ENCODE results near the gene SLC16A3.

The SLC16A3 gene

DNA sequence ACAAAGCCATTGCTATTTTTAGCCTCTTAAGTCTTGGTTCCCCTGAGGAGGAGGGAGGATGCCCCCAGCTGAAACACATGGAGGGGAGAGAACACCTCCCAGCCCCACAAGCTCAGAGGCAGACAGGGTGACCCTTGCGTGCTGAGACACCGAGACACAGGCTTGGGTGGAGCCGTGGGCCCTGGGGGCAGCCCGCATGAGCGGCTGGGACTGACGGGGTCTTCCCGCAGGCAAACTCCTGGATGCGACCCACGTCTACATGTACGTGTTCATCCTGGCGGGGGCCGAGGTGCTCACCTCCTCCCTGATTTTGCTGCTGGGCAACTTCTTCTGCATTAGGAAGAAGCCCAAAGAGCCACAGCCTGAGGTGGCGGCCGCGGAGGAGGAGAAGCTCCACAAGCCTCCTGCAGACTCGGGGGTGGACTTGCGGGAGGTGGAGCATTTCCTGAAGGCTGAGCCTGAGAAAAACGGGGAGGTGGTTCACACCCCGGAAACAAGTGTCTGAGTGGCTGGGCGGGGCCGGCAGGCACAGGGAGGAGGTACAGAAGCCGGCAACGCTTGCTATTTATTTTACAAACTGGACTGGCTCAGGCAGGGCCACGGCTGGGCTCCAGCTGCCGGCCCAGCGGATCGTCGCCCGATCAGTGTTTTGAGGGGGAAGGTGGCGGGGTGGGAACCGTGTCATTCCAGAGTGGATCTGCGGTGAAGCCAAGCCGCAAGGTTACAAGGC is 9.8 kb downstream of the SLC16A3 start:
- peak overlapping the region in 1 of 2 donors; percentile 36 for H3K9ac ChIP-seq (ENCODE audit: low read length in 2 of 2)
- peaks cover 90% of the 10 kb centered on the region for H3K4me1 ChIP-seq (ENCODE audit: control insufficient read depth, insufficient read depth, low read length)
- peak overlapping the region; percentile 67 for H3K27ac ChIP-seq (ENCODE audit: low read length)
- H3K9me3 ChIP-seq (ENCODE audit: control insufficient read depth in 2 of 2, low read length in 2 of 2), result no peaks in the 10 kb centered on the region
- no peaks in the 10 kb centered on the region for H3K27me3 ChIP-seq (ENCODE audit: control insufficient read depth in 1 of 2, insufficient read depth in 2 of 2, low read length in 2 of 2)
- H3K4me3 ChIP-seq (ENCODE audit: low read length in 2 of 2), result peak overlapping the region in 1 of 2 donors; percentile 59
- peaks cover 9% of the 10 kb centered on the region in 2 donors for H3K36me3 ChIP-seq (ENCODE audit: control insufficient read depth in 2 of 2, insufficient read depth in 2 of 2, low read length in 2 of 2)

DNA sequence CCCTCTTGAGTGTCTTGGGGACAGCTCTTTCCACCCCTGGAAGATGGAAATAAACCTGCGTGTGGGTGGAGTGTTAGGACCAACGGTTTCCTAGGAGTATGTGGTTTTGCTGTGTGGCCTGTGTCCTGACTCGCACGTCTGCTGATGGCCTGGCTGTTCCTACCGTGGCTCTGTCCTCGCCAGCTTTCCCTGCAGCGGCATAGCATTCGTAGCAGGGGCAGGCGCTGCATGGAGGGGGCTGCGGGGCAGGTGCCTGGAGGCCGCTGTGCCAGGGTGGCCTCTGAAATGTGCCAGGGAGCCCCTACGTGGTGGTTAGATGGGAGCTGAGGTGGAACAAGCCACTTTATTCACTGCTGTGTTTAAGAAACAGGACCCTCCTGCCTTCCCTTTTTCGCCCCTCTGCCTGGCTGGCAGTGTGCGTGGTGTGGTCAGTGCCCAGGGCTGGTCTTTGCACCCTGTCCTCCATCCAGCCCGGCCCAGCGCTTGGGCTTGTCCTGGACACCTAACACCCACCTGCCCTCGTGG is 10.6 kb downstream of the SLC16A3 start:
- Histone ChIP-seq H3K4me3 (ENCODE audit: low read length in 2 of 2) (no peak overlapping the region), H3K9me3 (ENCODE audit: control insufficient read depth in 2 of 2, low read length in 2 of 2) (no peaks in the 10 kb centered on the region)

DNA sequence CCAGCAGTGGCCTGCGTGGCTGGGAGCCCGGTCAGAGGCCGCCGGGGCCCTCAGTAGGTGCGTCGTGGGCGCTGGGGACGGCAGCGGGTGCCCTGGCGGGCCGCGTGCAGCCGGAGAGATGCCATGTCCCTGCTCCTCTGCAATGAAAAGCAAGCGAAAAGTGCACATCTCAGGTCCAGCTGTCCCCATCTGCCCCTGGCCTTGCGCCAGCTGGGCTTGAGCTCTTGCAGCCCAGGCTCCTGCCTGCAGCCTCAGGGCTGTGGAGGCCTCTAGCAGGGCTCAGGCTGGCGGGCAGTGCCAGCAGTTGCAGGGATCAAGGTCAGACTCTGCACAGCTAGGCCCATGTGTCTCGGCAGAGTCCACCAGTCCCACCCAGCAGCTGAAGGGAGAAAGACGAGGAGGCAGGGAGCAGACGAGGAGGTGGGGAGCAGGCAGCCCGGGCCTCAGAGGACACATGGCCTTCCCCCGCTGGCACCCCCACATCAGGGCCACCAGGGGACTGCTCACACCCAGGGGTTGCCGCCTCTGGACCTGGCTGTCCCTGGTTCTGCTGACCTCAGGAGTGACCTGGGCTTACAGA is 11.2 kb downstream of the SLC16A3 start:
- Histone ChIP-seq H3K9me3 (ENCODE audit: control insufficient read depth in 2 of 2, low read length in 2 of 2) (no peaks in the 10 kb centered on the region), H3K27me3 (ENCODE audit: control insufficient read depth in 1 of 2, insufficient read depth in 2 of 2, low read length in 2 of 2) (no peaks in the 10 kb centered on the region), H3K4me3 (ENCODE audit: low read length in 2 of 2) (peak overlapping the region in 1 of 2 donors; percentile 8), H3K9ac (ENCODE audit: low read length in 2 of 2) (peak overlapping the region in 1 of 2 donors; percentile 3), H3K4me1 (ENCODE audit: control insufficient read depth, insufficient read depth, low read length) (peaks cover 88% of the 10 kb centered on the region), H3K36me3 (ENCODE audit: control insufficient read depth in 2 of 2, insufficient read depth in 2 of 2, low read length in 2 of 2) (peaks cover 22% of the 10 kb centered on the region in 2 donors), H3K27ac (ENCODE audit: low read length) (peak overlapping the region; percentile 88)

More for the DNA sequence above, 10.6 kb downstream of the SLC16A3 start:
- Histone ChIP-seq H3K9ac (ENCODE audit: low read length in 2 of 2) (no peak overlapping the region), H3K27ac (ENCODE audit: low read length) (peak overlapping the region; percentile 88), H3K27me3 (ENCODE audit: control insufficient read depth in 1 of 2, insufficient read depth in 2 of 2, low read length in 2 of 2) (no peaks in the 10 kb centered on the region), H3K36me3 (ENCODE audit: control insufficient read depth in 2 of 2, insufficient read depth in 2 of 2, low read length in 2 of 2) (peaks cover 17% of the 10 kb centered on the region in 2 donors), H3K4me1 (ENCODE audit: control insufficient read depth, insufficient read depth, low read length) (peaks cover 92% of the 10 kb centered on the region)

DNA sequence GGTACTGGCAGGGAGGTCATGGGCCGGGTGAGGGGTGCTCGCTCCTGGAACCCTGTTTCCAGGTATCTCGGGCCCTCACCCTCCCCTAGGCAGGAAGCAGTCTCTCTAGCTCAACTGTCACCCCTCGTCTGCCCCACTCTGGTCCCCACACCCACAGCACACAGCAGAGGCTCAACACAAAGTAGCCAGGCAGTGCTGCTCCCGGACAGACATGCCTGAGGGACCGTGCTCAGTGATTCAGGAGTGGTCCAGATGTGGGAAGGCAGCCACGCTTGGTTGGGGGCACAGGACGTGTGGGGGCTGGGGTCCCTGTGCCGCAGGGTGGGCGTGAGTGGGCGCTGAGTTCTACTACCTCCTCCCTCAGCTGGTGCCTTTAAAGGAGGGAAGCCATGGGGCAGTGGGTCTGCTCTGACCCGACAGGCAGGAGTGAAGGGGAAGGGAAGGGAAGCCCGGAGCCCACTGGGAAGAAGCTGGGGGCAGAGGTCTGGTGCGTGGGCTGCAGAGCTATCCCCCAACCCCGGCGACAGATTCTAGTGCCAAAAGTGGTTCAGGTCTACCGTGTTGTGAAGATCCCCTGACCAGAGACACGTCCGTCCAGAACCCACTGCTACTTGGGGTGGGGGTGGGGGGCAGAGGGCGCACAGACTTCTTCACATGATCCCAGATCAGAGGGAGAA is 11.8 kb downstream of the SLC16A3 start:
- peak overlapping the region; percentile 3 to 42 for H3K9ac ChIP-seq (ENCODE audit: low read length in 2 of 2)
- H3K27me3 ChIP-seq (ENCODE audit: control insufficient read depth in 1 of 2, insufficient read depth in 2 of 2, low read length in 2 of 2), result no peaks in the 10 kb centered on the region
- peak overlapping the region in 1 of 2 donors; percentile 8 for H3K4me3 ChIP-seq (ENCODE audit: low read length in 2 of 2)
- H3K9me3 ChIP-seq (ENCODE audit: control insufficient read depth in 2 of 2, low read length in 2 of 2), result no peaks in the 10 kb centered on the region
- H3K27ac ChIP-seq (ENCODE audit: low read length), result peak overlapping the region; percentile 88
- H3K36me3 ChIP-seq (ENCODE audit: control insufficient read depth in 2 of 2, insufficient read depth in 2 of 2, low read length in 2 of 2), result peaks cover 27 to 28% of the 10 kb centered on the region in 2 donors
- H3K4me1 ChIP-seq (ENCODE audit: control insufficient read depth, insufficient read depth, low read length), result peaks cover 86% of the 10 kb centered on the region

DNA sequence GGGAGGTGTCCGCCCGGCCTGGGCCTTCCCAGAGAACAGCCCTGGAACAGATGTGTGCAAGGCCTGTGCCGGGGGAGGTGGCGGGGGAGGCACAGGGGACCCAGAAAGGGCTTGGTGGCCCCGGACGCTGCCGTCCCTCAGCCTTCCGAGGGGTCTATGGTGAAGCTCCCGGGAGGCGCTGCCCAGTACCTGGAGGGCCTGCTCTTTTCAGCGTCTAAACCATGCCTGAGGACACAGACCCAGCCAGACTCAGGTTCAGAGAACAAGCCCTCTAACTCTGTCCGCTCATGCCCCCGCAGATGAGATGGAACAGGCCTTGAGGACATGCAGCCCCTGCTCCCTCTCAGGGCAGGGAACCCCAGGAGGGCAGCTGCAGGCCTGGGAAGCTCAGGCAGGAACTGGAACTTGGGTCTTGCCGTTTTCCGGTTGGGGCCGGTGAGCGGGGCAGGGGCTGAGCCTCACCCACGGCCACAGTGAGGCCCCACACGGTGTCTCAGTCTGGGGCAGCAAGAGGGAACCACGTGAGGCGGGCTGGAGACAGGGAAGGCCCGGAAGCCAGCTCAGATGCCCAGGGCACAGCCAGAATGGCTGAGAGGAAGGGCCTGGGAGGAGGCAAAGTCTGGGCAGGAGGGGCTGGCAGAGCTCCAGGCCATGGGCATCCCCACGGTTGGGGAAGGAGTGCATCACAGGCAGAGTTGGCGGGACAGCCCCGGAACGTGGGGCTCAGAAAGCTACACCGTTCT is 12.5 kb downstream of the SLC16A3 start:
- Histone ChIP-seq H3K4me1 (ENCODE audit: control insufficient read depth, insufficient read depth, low read length) (peaks cover 86% of the 10 kb centered on the region), H3K4me3 (ENCODE audit: low read length in 2 of 2) (peak overlapping the region in 1 of 2 donors; percentile 49), H3K9me3 (ENCODE audit: control insufficient read depth in 2 of 2, low read length in 2 of 2) (no peaks in the 10 kb centered on the region), H3K27ac (ENCODE audit: low read length) (peak overlapping the region; percentile 88), H3K9ac (ENCODE audit: low read length in 2 of 2) (peak overlapping the region; percentile 3 to 51), H3K36me3 (ENCODE audit: control insufficient read depth in 2 of 2, insufficient read depth in 2 of 2, low read length in 2 of 2) (peaks cover 34 to 35% of the 10 kb centered on the region in 2 donors), H3K27me3 (ENCODE audit: control insufficient read depth in 1 of 2, insufficient read depth in 2 of 2, low read length in 2 of 2) (no peaks in the 10 kb centered on the region)

DNA sequence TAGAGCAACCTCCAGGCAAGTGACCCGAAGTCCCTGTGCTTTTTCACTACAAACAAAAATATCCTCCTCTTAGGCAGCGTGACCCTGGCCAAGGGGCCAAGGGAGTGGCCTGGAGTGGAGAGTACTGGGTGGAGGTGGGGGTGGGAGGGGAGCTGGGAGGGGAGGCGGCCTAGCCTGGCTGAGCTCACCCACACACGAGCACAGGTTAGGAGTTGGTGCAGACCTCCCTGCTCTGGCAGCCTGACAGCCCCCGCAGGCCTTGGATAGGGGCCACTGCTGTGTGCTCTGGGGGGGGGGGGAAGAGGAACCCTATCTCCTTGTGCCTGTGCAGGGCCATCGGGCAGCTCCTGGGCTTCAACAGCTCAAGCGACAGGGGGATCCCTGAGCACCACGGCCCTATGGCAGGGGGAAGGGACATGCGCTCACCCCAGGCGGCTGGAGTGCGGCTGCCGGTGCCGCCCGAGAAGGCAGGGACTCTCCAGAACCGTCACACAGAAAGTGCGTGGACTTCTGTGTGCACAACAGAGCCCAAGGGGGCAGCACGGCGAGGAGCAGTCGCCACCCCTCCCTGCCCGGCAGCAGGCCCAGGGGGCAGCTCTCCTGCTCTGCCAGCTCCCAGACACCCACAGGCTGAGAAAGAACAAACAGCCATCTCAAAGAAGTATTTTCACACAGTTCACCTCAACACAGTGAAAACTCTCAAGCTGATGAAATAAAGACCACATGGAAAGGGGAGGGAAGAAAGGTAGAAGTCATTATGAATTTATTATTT is 13.3 kb downstream of the SLC16A3 start:
- H3K27me3 ChIP-seq (ENCODE audit: control insufficient read depth in 1 of 2, insufficient read depth in 2 of 2, low read length in 2 of 2), result no peaks in the 10 kb centered on the region
- H3K27ac ChIP-seq (ENCODE audit: low read length), result peak overlapping the region; percentile 88
- H3K36me3 ChIP-seq (ENCODE audit: control insufficient read depth in 2 of 2, insufficient read depth in 2 of 2, low read length in 2 of 2), result peaks cover 34 to 35% of the 10 kb centered on the region in 2 donors
- H3K9ac ChIP-seq (ENCODE audit: low read length in 2 of 2), result peak overlapping the region; percentile 17 to 36
- H3K9me3 ChIP-seq (ENCODE audit: control insufficient read depth in 2 of 2, low read length in 2 of 2), result no peaks in the 10 kb centered on the region
- H3K4me3 ChIP-seq (ENCODE audit: low read length in 2 of 2), result peak overlapping the region; percentile 23 to 49
- peaks cover 86% of the 10 kb centered on the region for H3K4me1 ChIP-seq (ENCODE audit: control insufficient read depth, insufficient read depth, low read length)

DNA sequence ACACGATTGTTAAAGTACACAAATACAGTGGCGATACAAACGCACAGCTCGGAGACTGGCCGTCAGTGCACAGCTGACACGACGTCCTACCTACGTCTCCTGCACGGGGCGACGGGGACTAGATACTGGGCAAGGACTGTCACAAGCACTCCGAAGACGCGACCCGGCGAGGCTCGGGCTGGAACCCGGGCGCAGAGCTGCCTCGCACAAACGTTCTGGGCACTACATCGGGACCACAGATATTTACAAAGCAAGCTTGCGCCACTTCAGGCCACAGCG is 13.8 kb downstream of the SLC16A3 start:
- Histone ChIP-seq H3K27me3 (ENCODE audit: control insufficient read depth in 1 of 2, insufficient read depth in 2 of 2, low read length in 2 of 2) (no peaks in the 10 kb centered on the region), H3K4me3 (ENCODE audit: low read length in 2 of 2) (peak overlapping the region; percentile 23 to 49), H3K36me3 (ENCODE audit: control insufficient read depth in 2 of 2, insufficient read depth in 2 of 2, low read length in 2 of 2) (peaks cover 37 to 38% of the 10 kb centered on the region in 2 donors), H3K4me1 (ENCODE audit: control insufficient read depth, insufficient read depth, low read length) (peaks cover 86% of the 10 kb centered on the region), H3K9ac (ENCODE audit: low read length in 2 of 2) (peak overlapping the region in 1 of 2 donors; percentile 17), H3K27ac (ENCODE audit: low read length) (peak overlapping the region; percentile 88), H3K9me3 (ENCODE audit: control insufficient read depth in 2 of 2, low read length in 2 of 2) (no peaks in the 10 kb centered on the region)

DNA sequence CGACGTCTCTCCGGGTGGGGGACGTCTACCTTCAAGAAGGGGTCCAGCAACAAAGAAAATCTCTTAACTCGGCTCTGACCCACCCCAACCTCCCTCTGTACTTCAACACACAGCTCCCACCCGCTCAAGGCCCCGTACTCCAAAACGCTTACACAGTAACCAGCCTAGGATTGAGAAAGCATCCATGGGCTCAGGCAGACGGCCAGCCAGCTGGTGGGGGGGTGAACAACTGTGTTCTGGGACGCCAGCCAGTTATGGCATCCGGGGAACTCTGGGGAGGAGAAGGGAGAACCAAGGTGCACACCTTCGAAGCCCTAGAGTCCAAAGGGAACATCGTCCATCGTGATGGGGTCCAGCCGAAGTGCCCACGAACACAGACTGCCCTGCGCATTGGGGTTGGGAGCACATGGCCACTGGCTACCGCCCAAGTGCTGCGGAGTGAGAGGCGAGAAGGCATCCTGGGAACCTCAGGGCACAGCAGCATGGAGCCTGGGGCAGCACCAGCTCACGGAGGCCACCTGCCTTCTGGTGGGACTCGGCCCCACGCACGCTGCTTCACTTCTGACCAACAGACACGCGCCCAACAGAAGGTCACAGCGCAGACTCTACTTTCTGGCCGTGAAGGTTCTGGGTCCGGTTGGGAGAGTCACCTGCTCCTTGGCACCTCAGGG is 14.3 kb downstream of the SLC16A3 start:
- peak overlapping the region in 1 of 2 donors; percentile 17 for H3K9ac ChIP-seq (ENCODE audit: low read length in 2 of 2)
- peaks cover 41 to 42% of the 10 kb centered on the region in 2 donors for H3K36me3 ChIP-seq (ENCODE audit: control insufficient read depth in 2 of 2, insufficient read depth in 2 of 2, low read length in 2 of 2)
- H3K9me3 ChIP-seq (ENCODE audit: control insufficient read depth in 2 of 2, low read length in 2 of 2), result no peaks in the 10 kb centered on the region
- no peaks in the 10 kb centered on the region for H3K27me3 ChIP-seq (ENCODE audit: control insufficient read depth in 1 of 2, insufficient read depth in 2 of 2, low read length in 2 of 2)
- H3K4me1 ChIP-seq (ENCODE audit: control insufficient read depth, insufficient read depth, low read length), result peaks cover 86% of the 10 kb centered on the region
- H3K4me3 ChIP-seq (ENCODE audit: low read length in 2 of 2), result peak overlapping the region; percentile 23 to 49
- peak overlapping the region; percentile 88 for H3K27ac ChIP-seq (ENCODE audit: low read length)

DNA sequence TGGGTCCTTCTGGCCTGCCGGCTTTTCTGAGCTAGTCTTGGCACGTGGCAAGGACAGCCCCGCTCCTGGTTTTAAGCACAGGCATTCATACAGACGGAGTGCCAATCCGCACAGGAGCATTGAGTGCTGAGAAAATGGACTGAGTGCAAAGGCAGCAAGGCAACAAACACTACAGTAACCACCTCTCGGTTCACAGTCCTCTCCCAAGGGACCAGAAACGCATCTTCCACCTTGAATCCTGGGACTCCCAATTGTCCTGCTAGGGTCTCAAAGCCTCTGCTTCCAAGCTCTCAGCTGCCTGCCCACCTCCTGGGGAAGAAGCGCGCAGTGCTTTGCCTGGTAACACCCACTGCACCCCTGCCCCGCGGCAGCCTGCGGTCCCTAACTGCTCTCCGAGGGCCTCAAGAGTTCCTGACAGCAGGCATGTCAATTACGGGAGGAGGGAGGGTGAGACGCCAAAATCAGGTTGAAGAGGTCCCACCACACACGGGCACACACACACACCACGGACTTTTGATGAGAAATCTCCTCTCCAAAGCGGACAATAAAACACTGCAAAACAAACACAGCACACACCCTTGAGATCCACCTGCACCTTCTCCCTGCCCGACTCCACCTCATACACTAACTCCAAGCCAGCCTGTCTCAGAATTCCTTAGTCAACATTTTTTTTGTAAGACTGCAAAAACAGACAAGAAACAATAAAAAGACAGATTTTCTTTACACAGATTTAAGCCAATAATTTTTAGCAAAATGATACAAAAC is 15.0 kb downstream of the SLC16A3 start:
- H3K4me1 ChIP-seq (ENCODE audit: control insufficient read depth, insufficient read depth, low read length), result peaks cover 82% of the 10 kb centered on the region
- no peaks in the 10 kb centered on the region for H3K9me3 ChIP-seq (ENCODE audit: control insufficient read depth in 2 of 2, low read length in 2 of 2)
- peak overlapping the region; percentile 88 for H3K27ac ChIP-seq (ENCODE audit: low read length)
- H3K27me3 ChIP-seq (ENCODE audit: control insufficient read depth in 1 of 2, insufficient read depth in 2 of 2, low read length in 2 of 2), result no peaks in the 10 kb centered on the region
- no peak overlapping the region for H3K4me3 ChIP-seq (ENCODE audit: low read length in 2 of 2)
- no peak overlapping the region for H3K9ac ChIP-seq (ENCODE audit: low read length in 2 of 2)
- H3K36me3 ChIP-seq (ENCODE audit: control insufficient read depth in 2 of 2, insufficient read depth in 2 of 2, low read length in 2 of 2), result peaks cover 47 to 48% of the 10 kb centered on the region in 2 donors
